SK-N-SH (cell line): Measurements from ENCODE around the gene TMEM223. TPM values are rescaled to one million over a fixed set of nuclear protein-coding genes. Genes with fewer than 3 reads are reported as not detected.

ENCODE experiments used
- CTCF ChIA-PET: fragments of 300-600, 350-600 bp; formaldehyde crosslinking; extraction: SDS; loops from one replicate; lab custom pipeline; 2021; lab: Yijun Ruan, JAX
- POLR2A ChIA-PET: fragments of 350-600 bp; sonication (Branson Sonifier 250); formaldehyde crosslinking; extraction: SDS; loops from one replicate; lab custom pipeline; 2020; ENCODE audit warnings: antibody characterized with exemption, inconsistent platforms; lab: Yijun Ruan, JAX
- DNase-seq: peaks from one replicate; pipeline ENCODE4 v3.0.0; 2012
- H2AFZ ChIP-seq: fragments of 200-600 bp; sonication (generic); 2 replicates; pipeline ENCODE4 v1.8.1; 2016; ENCODE audit warnings: antibody characterized with exemption, mild to moderate bottlenecking, low read depth
- H3F3A ChIP-seq: fragments of 200-600 bp; sonication (generic); replicated peaks from 2 replicates; pipeline ENCODE3; 2016; ENCODE audit warnings: antibody characterized with exemption, mild to moderate bottlenecking; ENCODE audit not compliant: insufficient read depth
- H3K27ac ChIP-seq, 2 experiments: fragments of 200-500 bp in 1 of 2; fragments of 200-600 bp in 1 of 2; sonication (Bioruptor generic) in 1 of 2; sonication (generic), shearing (Covaris generic) in 1 of 2; 2 replicates each; pipeline versions ENCODE4 v1.5.1 to v1.6.1; 2014 to 2016; ENCODE audit warnings: low read depth in 2 of 2, inconsistent platforms in 1 of 2, low read length in 1 of 2, mild to moderate bottlenecking in 1 of 2, mixed read lengths in 1 of 2
- H3K27me3 ChIP-seq: fragments of 200-600 bp; sonication (generic), shearing (Covaris generic); 2 replicates; pipeline ENCODE4 v1.6.1; 2016; ENCODE audit warnings: mixed run types; ENCODE audit not compliant: insufficient read depth
- H3K36me3 ChIP-seq, 2 experiments: fragments of 200-500 bp in 1 of 2; fragments of 200-600 bp in 1 of 2; sonication (Bioruptor generic) in 1 of 2; sonication (generic) in 1 of 2; replicated peaks in 1 of 2; 2 replicates each; pipeline versions ENCODE3 to v1.5.1; 2014 to 2016; ENCODE audit warnings: low read length in 1 of 2, mild to moderate bottlenecking in 1 of 2; ENCODE audit not compliant: insufficient read depth in 2 of 2, control insufficient read depth in 1 of 2
- H3K4me1 ChIP-seq, 2 experiments: fragments of 200-500 bp in 1 of 2; fragments of 200-600 bp in 1 of 2; sonication (Bioruptor generic) in 1 of 2; sonication (generic), shearing (Covaris generic) in 1 of 2; 2 replicates each; pipeline versions ENCODE4 v1.5.1 to v1.6.1; 2014 to 2016; ENCODE audit warnings: low read depth in 1 of 2, low read length in 1 of 2, mixed run types in 1 of 2; ENCODE audit not compliant: insufficient read depth in 2 of 2, control insufficient read depth in 1 of 2
- H3K4me2 ChIP-seq: fragments of 200-600 bp; sonication (generic), shearing (Covaris generic); 2 replicates; pipeline ENCODE4 v1.6.1; 2017; ENCODE audit warnings: mixed run types
- H3K4me3 ChIP-seq, 2 experiments: fragments of 200-500 bp in 1 of 2; fragments of 200-600 bp in 1 of 2; sonication (Bioruptor generic) in 1 of 2; sonication (generic), shearing (Covaris generic) in 1 of 2; 2 replicates each; pipeline versions ENCODE4 v1.5.1 to v1.8.1; 2014 to 2016; ENCODE audit warnings: low read depth in 2 of 2, inconsistent platforms in 1 of 2, low read length in 1 of 2, mild to moderate bottlenecking in 1 of 2, mixed read lengths in 1 of 2, moderate library complexity in 1 of 2
- H3K79me2 ChIP-seq: fragments of 200-600 bp; sonication (generic); 2 replicates; pipeline ENCODE4 v1.8.1; 2017; ENCODE audit warnings: mild to moderate bottlenecking; ENCODE audit not compliant: insufficient read depth
- H3K9ac ChIP-seq: fragments of 200-600 bp; sonication (generic); 2 replicates; pipeline ENCODE4 v1.6.1; 2017; ENCODE audit warnings: mixed run types
- H3K9me2 ChIP-seq: fragments of 200-600 bp; sonication (generic); 2 replicates; pipeline ENCODE4 v1.6.1; 2017; ENCODE audit warnings: mixed run types
- H3K9me3 ChIP-seq: fragments of 200-600 bp; sonication (generic); 2 replicates; pipeline ENCODE4 v1.6.1; 2017; ENCODE audit warnings: mixed run types, mild to moderate bottlenecking, moderate library complexity
- H4K20me1 ChIP-seq: fragments of 200-600 bp; sonication (generic); 2 replicates; pipeline ENCODE4 v1.6.1; 2017; ENCODE audit warnings: mild to moderate bottlenecking, mixed run types; ENCODE audit not compliant: insufficient read depth
- CHD2 ChIP-seq: fragments of 150-350 bp; IDR thresholded peaks from 2 replicates; pipeline ENCODE4 v1.6.1; 2018; ENCODE audit warnings: low read length; ENCODE audit not compliant: partially characterized antibody
- ELF1 ChIP-seq: IDR thresholded peaks from 2 replicates; pipeline ENCODE4 v1.4.0; 2012
- EP300 ChIP-seq, 2 experiments: IDR thresholded peaks; 2 replicates each; pipeline versions ENCODE4 v1.4.0 to v1.6.1; 2012; ENCODE audit warnings: borderline replicate concordance in 1 of 2, low read depth in 1 of 2, low read length in 1 of 2
- EZH2phosphoT487 ChIP-seq: fragments of 200-600 bp; sonication (generic); IDR thresholded peaks from 2 replicates; pipeline ENCODE4 v1.6.1; 2017; ENCODE audit warnings: low read depth, mixed run types, mild to moderate bottlenecking, antibody characterized with exemption, moderate library complexity, borderline replicate concordance
- FOSL2 ChIP-seq: IDR thresholded peaks from 2 replicates; pipeline ENCODE4 v1.4.0; 2012; ENCODE audit warnings: low read depth, mild to moderate bottlenecking, moderate library complexity, borderline replicate concordance
- FOXJ3 ChIP-seq: sonication (generic); formaldehyde crosslinking; IDR thresholded peaks from 2 replicates; pipeline ENCODE4 v1.5.1; 2020; ENCODE audit warnings: mild to moderate bottlenecking, missing genetic modification reagents
- FOXM1 ChIP-seq: IDR thresholded peaks from 2 replicates; pipeline ENCODE4 v1.4.0; 2012; ENCODE audit warnings: low read depth, mild to moderate bottlenecking
- GABPA ChIP-seq: IDR thresholded peaks from 2 replicates; pipeline ENCODE4 v1.4.0; 2012; ENCODE audit warnings: low read depth, mild to moderate bottlenecking
- MEF2A ChIP-seq: IDR thresholded peaks from 2 replicates; pipeline ENCODE4 v1.4.0; 2012; ENCODE audit warnings: low read depth, borderline replicate concordance
- NFIC ChIP-seq: IDR thresholded peaks from 2 replicates; pipeline ENCODE4 v1.4.0; 2012; ENCODE audit warnings: borderline replicate concordance
- NRF1 ChIP-seq: IDR thresholded peaks from 2 replicates; pipeline ENCODE4 v1.6.1; 2012; ENCODE audit warnings: low read depth, mild to moderate bottlenecking, low read length
- POLR2AphosphoS5 ChIP-seq: IDR thresholded peaks from 2 replicates; pipeline ENCODE4 v1.6.1; 2012; ENCODE audit warnings: low read depth, low read length
- RAD21 ChIP-seq: IDR thresholded peaks from 2 replicates; pipeline ENCODE4 v1.6.1; 2012; ENCODE audit warnings: mild to moderate bottlenecking, low read length
- RCOR1 ChIP-seq: fragments of 150-350 bp; IDR thresholded peaks from 2 replicates; pipeline ENCODE4 v1.6.1; 2017; ENCODE audit warnings: antibody characterized with exemption, low read length
- SIN3A ChIP-seq: IDR thresholded peaks from 2 replicates; pipeline ENCODE4 v1.6.1; 2012; ENCODE audit warnings: low read depth, mild to moderate bottlenecking, low read length, moderate library complexity, borderline replicate concordance
- SMC3 ChIP-seq: IDR thresholded peaks from 2 replicates; pipeline ENCODE4 v1.6.1; 2012; ENCODE audit warnings: low read depth, low read length, improper control_type of control experiment
- TAF1 ChIP-seq: IDR thresholded peaks from 2 replicates; pipeline ENCODE4 v1.6.1; 2012; ENCODE audit warnings: low read depth, mild to moderate bottlenecking, low read length, moderate library complexity, borderline replicate concordance
- TCF12 ChIP-seq: IDR thresholded peaks from 2 replicates; pipeline ENCODE4 v1.4.0; 2012
- TEAD4 ChIP-seq: IDR thresholded peaks from 2 replicates; pipeline ENCODE4 v1.4.0; 2012; ENCODE audit warnings: mild to moderate bottlenecking, borderline replicate concordance; ENCODE audit not compliant: insufficient read depth
- YY1 ChIP-seq: IDR thresholded peaks from 2 replicates; pipeline ENCODE4 v1.4.0; 2012; ENCODE audit warnings: low read depth, mild to moderate bottlenecking
- ZBTB33 ChIP-seq: IDR thresholded peaks from 2 replicates; pipeline ENCODE4 v1.4.0; 2012; ENCODE audit warnings: low read depth, borderline replicate concordance
- WGBS: methylation state at CpG from one replicate; pipeline ENCODE4 v1.1.6; 2017; ENCODE audit warnings: low lambda C conversion rate; 5-methylcytosine and 5-hydroxymethylcytosine counted together
- polyA plus RNA-seq, 3 experiments: library from polyadenylated mRNA; depleted of rRNA; stranded (reverse); fragments of >200 nt; gene quantifications; 2 replicates each; pipeline ENCODE4 v1.2.3, GENCODE V29; 2012
- TF ChIP-seq, protein P1 (sequence below): IDR thresholded peaks from 2 replicates; pipeline ENCODE4 v1.4.0; 2012; ENCODE audit warnings: low read depth
- TF ChIP-seq, protein P2 (sequence below): fragments of 200-600 bp; sonication (generic); IDR thresholded peaks from 2 replicates; pipeline ENCODE4 v1.6.1; 2017; ENCODE audit warnings: antibody characterized with exemption, mild to moderate bottlenecking, moderate library complexity
- TF ChIP-seq, protein P3 (sequence below): fragments of 150-350 bp; IDR thresholded peaks from 2 replicates; pipeline ENCODE4 v1.6.1; 2017; ENCODE audit warnings: antibody characterized with exemption, low read length, low read depth, borderline replicate concordance
- TF ChIP-seq, protein P4 (sequence below): IDR thresholded peaks from 2 replicates; pipeline ENCODE4; 2012
- TF ChIP-seq, protein P5 (sequence below): IDR thresholded peaks from 2 replicates; pipeline ENCODE4 v1.4.0; 2012; ENCODE audit warnings: low read depth, borderline replicate concordance

TMEM223 gene, protein sequence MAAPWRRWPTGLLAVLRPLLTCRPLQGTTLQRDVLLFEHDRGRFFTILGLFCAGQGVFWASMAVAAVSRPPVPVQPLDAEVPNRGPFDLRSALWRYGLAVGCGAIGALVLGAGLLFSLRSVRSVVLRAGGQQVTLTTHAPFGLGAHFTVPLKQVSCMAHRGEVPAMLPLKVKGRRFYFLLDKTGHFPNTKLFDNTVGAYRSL
- 30.4 and 40.7 TPM in 2 replicates for polyA plus RNA-seq (2012; rRNA removed)
- polyA plus RNA-seq (2012; cell fraction: cytosol; rRNA removed) = 22.5 and 31.3 TPM in 2 replicates
- 48.4 and 58.3 TPM in 2 replicates for polyA plus RNA-seq (2012; cell fraction: nucleus; rRNA removed)

DNA sequence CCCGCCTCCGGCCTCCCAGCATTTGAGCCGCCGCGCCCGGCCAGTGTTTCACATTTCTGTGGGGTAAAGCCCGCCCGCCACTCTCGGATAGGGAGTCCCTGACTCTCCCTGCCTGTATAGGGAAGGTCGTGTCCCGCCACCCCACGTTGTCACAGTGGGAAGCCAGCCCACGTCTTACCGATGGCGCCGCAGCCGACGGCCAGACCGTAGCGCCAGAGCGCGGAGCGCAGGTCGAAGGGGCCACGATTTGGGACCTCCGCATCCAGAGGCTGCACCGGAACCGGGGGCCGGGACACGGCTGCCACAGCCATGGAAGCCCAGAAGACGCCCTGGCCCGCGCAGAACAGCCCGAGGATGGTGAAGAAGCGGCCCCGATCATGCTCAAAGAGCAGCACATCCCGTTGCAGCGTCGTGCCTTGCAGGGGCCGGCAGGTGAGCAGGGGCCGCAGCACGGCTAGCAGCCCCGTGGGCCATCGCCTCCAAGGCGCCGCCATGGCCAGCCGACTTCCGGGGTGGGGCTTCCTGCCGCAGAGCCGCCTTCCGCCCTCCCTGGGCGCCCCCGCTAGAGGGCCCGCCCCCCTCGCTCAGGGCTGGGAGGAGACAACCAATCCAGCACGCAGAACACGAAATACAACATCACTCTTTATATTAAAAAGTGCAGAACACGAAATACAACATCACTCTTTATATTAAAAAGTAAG, at the start of gene TMEM223:
TMEM223 (minus strand) TSS at position 506 of the 701 bp plus-strand sequence; CDS start at position 494, 12 bp downstream.
- peak within 1 kb of the TSS; percentile 47 for H2AFZ ChIP-seq
- CTCF ChIA-PET = interaction anchor here (0.7 to 1.6 kb wide), 4 partner anchors 9 to 1460 kb away, joined by 3 to 5 read pairs (median 4); no protein-coding TSS in a partner anchor
- no peak for TF ChIP-seq SMC3
- peak; percentile 29; the same call in 1 of the 2 replicates for TF ChIP-seq SIN3A
- TF ChIP-seq RCOR1 = no peak
- TF ChIP-seq, protein P1, sequence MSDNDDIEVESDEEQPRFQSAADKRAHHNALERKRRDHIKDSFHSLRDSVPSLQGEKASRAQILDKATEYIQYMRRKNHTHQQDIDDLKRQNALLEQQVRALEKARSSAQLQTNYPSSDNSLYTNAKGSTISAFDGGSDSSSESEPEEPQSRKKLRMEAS = no peak
- no peak for TF ChIP-seq EZH2phosphoT487
- no peak for TF ChIP-seq FOSL2
- TF ChIP-seq TCF12 = no peak
- TF ChIP-seq EP300 (IDR thresholded peaks at IDR 0.05; ENCODE audit: borderline replicate concordance in 1 of 2, low read depth in 1 of 2, low read length in 1 of 2) = no peak
- TF ChIP-seq, protein P2, sequence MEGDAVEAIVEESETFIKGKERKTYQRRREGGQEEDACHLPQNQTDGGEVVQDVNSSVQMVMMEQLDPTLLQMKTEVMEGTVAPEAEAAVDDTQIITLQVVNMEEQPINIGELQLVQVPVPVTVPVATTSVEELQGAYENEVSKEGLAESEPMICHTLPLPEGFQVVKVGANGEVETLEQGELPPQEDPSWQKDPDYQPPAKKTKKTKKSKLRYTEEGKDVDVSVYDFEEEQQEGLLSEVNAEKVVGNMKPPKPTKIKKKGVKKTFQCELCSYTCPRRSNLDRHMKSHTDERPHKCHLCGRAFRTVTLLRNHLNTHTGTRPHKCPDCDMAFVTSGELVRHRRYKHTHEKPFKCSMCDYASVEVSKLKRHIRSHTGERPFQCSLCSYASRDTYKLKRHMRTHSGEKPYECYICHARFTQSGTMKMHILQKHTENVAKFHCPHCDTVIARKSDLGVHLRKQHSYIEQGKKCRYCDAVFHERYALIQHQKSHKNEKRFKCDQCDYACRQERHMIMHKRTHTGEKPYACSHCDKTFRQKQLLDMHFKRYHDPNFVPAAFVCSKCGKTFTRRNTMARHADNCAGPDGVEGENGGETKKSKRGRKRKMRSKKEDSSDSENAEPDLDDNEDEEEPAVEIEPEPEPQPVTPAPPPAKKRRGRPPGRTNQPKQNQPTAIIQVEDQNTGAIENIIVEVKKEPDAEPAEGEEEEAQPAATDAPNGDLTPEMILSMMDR = no peak
- TF ChIP-seq RAD21 = no peak
- TF ChIP-seq FOXM1 = no peak
- TF ChIP-seq, protein P3, sequence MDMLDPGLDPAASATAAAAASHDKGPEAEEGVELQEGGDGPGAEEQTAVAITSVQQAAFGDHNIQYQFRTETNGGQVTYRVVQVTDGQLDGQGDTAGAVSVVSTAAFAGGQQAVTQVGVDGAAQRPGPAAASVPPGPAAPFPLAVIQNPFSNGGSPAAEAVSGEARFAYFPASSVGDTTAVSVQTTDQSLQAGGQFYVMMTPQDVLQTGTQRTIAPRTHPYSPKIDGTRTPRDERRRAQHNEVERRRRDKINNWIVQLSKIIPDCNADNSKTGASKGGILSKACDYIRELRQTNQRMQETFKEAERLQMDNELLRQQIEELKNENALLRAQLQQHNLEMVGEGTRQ = no peak
- no peak for TF ChIP-seq TEAD4
- TF ChIP-seq YY1 = peak; percentile 91
- TF ChIP-seq GABPA = peak; percentile 85
- TF ChIP-seq, protein P4, sequence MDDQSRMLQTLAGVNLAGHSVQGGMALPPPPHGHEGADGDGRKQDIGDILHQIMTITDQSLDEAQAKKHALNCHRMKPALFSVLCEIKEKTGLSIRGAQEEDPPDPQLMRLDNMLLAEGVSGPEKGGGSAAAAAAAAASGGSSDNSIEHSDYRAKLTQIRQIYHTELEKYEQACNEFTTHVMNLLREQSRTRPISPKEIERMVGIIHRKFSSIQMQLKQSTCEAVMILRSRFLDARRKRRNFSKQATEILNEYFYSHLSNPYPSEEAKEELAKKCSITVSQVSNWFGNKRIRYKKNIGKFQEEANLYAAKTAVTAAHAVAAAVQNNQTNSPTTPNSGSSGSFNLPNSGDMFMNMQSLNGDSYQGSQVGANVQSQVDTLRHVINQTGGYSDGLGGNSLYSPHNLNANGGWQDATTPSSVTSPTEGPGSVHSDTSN = peak; percentile 17; the same call in 1 of the 2 replicates
- no peak for TF ChIP-seq FOXJ3 (CRISPR knock-in tag)
- TF ChIP-seq TAF1 = peak; percentile 92
- TF ChIP-seq POLR2AphosphoS5 = peak; percentile 94
- no peak for TF ChIP-seq NFIC
- TF ChIP-seq ZBTB33 = 0 out of 2 replicates have a peak, but pooled peaks have one; percentile 26
- TF ChIP-seq NRF1 = no peak
- no peak for TF ChIP-seq MEF2A
- peak; percentile 74 for TF ChIP-seq ELF1
- TF ChIP-seq CHD2 = no peak
- TF ChIP-seq, protein P5, sequence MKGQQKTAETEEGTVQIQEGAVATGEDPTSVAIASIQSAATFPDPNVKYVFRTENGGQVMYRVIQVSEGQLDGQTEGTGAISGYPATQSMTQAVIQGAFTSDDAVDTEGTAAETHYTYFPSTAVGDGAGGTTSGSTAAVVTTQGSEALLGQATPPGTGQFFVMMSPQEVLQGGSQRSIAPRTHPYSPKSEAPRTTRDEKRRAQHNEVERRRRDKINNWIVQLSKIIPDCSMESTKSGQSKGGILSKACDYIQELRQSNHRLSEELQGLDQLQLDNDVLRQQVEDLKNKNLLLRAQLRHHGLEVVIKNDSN = no peak

More for the DNA sequence above, at the start of gene TMEM223:
- Histone ChIP-seq H3K27me3 (no peaks in the 10 kb centered on the region), H3K9me2 (no peaks in the 10 kb centered on the region), H3K4me1 (peaks cover 9 to 24% of the 10 kb centered on the region in 2 experiments; a peak in 3 of 4 replicates), H4K20me1 (no peaks in the 10 kb centered on the region), H3K4me3 (peak within 1 kb of the TSS; percentile 78 to 92), H3K9ac (peak within 1 kb of the TSS; percentile 82), H3K79me2 (peaks cover 50% of the 10 kb centered on the region), H3K27ac (peak within 1 kb of the TSS; percentile 76 to 87), H3K4me2 (peak within 1 kb of the TSS; percentile 98), H3K9me3 (no peaks in the 10 kb centered on the region), H3K36me3 (peaks cover 54 to 58% of the 10 kb centered on the region in 2 experiments), H3F3A (peaks cover 60% of the 10 kb centered on the region)
- 2% methylated on average over 9 of the region's 58 CpGs for WGBS
- POLR2A ChIA-PET = interaction anchor here (1.3 to 1.6 kb wide), 4 partner anchors 38 to 89 kb away, joined by 3 to 12 read pairs (median 5); partner anchors contain the start of genes SLC3A2 and ZBTB3
- peak; percentile 96 for DNase-seq
